Progenitor cell of endocrine pancreas (in vitro differentiated cells): ENCODE data around the gene ABCG1. TPM values are rescaled to one million over a fixed set of nuclear protein-coding genes. Genes with fewer than 3 reads are reported as not detected.

Experiments used
- DNase-seq: peaks from one replicate; pipeline ENCODE4 v3.0.0; 2021; ENCODE audit warnings: low spot score; ENCODE audit not compliant: unreplicated experiment
- H3K27ac Mint-ChIP-seq: 2 replicates; pipeline ENCODE4 v1.8.0; 2021; ENCODE audit warnings: mild to moderate bottlenecking, moderate library complexity, mixed read lengths
- H3K27me3 Mint-ChIP-seq: 2 replicates; pipeline ENCODE4 v1.8.0; 2021; ENCODE audit warnings: mixed read lengths
- H3K36me3 Mint-ChIP-seq: 2 replicates; pipeline ENCODE4 v1.8.0; 2022; ENCODE audit warnings: mixed read lengths; ENCODE audit not compliant: insufficient read depth
- H3K4me1 Mint-ChIP-seq: 2 replicates; pipeline ENCODE4 v1.8.0; 2021; ENCODE audit warnings: low read depth, mixed read lengths
- H3K4me3 Mint-ChIP-seq: 2 replicates; pipeline ENCODE4 v1.8.0; 2021; ENCODE audit warnings: low read depth, mild to moderate bottlenecking, moderate library complexity, mixed read lengths
- H3K9me3 Mint-ChIP-seq: 2 replicates; pipeline ENCODE4 v1.8.0; 2021; ENCODE audit warnings: low read depth, mixed read lengths
- CTCF ChIP-seq: fragments of 200-600 bp; sonication (generic); IDR thresholded peaks from one replicate; pipeline ENCODE4 v1.5.0; 2021; ENCODE audit warnings: antibody characterized with exemption, mild to moderate bottlenecking; ENCODE audit not compliant: unreplicated experiment
- total RNA-seq: library from RNA; stranded (reverse); gene quantifications from 2 replicates; pipeline ENCODE4 v1.2.1, GENCODE V29; 2021

The ABCG1 gene
- total RNA-seq, 1 donor from 2014 or later, result 4.6 TPM

- no peaks in the 10 kb centered on the region for H3K4me1 Mint-ChIP-seq
- H3K27me3 Mint-ChIP-seq, result peaks cover 17% of the 10 kb centered on the region
- H3K4me3 Mint-ChIP-seq, result no peak overlapping the region
- peaks cover 7% of the 10 kb centered on the region for H3K9me3 Mint-ChIP-seq
- no peak for TF ChIP-seq CTCF
- H3K36me3 Mint-ChIP-seq, result no peaks in the 10 kb centered on the region
- DNase-seq, result no peak
- H3K27ac Mint-ChIP-seq, result no peak overlapping the region
Observed at GRCh38 chr21:42189860-42190485, 29.0 kb upstream of the ABCG1 start.

- no peak overlapping the region for H3K27ac Mint-ChIP-seq
- peaks cover under 1% of the 10 kb centered on the region for H3K4me1 Mint-ChIP-seq
- H3K36me3 Mint-ChIP-seq, result no peaks in the 10 kb centered on the region
- no peak overlapping the region for H3K4me3 Mint-ChIP-seq
- peaks cover 17% of the 10 kb centered on the region for H3K27me3 Mint-ChIP-seq
- no peak for TF ChIP-seq CTCF
- peaks cover 7% of the 10 kb centered on the region for H3K9me3 Mint-ChIP-seq
- DNase-seq, result no peak
Observed at GRCh38 chr21:42190486-42190863, 28.5 kb upstream of the ABCG1 start.

GRCh38 chr21:42191064-42191463 is 27.9 kb upstream of the ABCG1 start:
- H3K4me3 Mint-ChIP-seq, result no peak overlapping the region
- DNase-seq, result no peak
- H3K4me1 Mint-ChIP-seq, result peaks cover 4% of the 10 kb centered on the region
- TF ChIP-seq CTCF, result no peak
- H3K27me3 Mint-ChIP-seq, result peaks cover 17% of the 10 kb centered on the region
- no peak overlapping the region for H3K27ac Mint-ChIP-seq
- no peaks in the 10 kb centered on the region for H3K36me3 Mint-ChIP-seq
- H3K9me3 Mint-ChIP-seq, result peaks cover 2% of the 10 kb centered on the region

GRCh38 chr21:42191696-42192595 is 27.0 kb upstream of the ABCG1 start:
- H3K4me1 Mint-ChIP-seq, result peaks cover 4% of the 10 kb centered on the region
- TF ChIP-seq CTCF, result no peak

GRCh38 chr21:42193131-42193671 is 25.7 kb upstream of the ABCG1 start:
- H3K36me3 Mint-ChIP-seq, result no peaks in the 10 kb centered on the region
- H3K4me3 Mint-ChIP-seq, result no peak overlapping the region
- TF ChIP-seq CTCF, result no peak
- no peak for DNase-seq
- peaks cover 4% of the 10 kb centered on the region for H3K4me1 Mint-ChIP-seq
- H3K27me3 Mint-ChIP-seq, result peaks cover 16% of the 10 kb centered on the region
- H3K27ac Mint-ChIP-seq, result no peak overlapping the region
- H3K9me3 Mint-ChIP-seq, result no peaks in the 10 kb centered on the region

More at GRCh38 chr21:42191696-42192595, 27.0 kb upstream of the ABCG1 start:
- Mint-ChIP-seq H3K9me3 (no peaks in the 10 kb centered on the region), H3K36me3 (no peaks in the 10 kb centered on the region), H3K27me3 (peaks cover 17% of the 10 kb centered on the region), H3K27ac (no peak overlapping the region), H3K4me3 (no peak overlapping the region)
- DNase-seq, result no peak
